Measurements from ENCODE around the gene SSPN.

GRCh38 chr12:26182377-26182776, 13.0 kb upstream of the SSPN start:
- TF ChIP-seq POLR2AphosphoS5 (IDR thresholded peaks at IDR 0.05) = no peak
- no peak for TF ChIP-seq CTCF (IDR thresholded peaks at IDR 0.05; ENCODE audit: poor library complexity, severe bottlenecking)
- no peak for TF ChIP-seq REST (IDR thresholded peaks at IDR 0.05; ENCODE audit: borderline replicate concordance)
- TF ChIP-seq RAD21 (conservative IDR thresholded peaks at IDR 0.05) = no peak

All from neural cell (in vitro differentiated cells).